ENCODE results near the gene RNF182.
"Not testable (repeated sequence)": the region's sequence is repeated elsewhere in the genome, so short reads cannot be mapped to it uniquely, and the experiment has no call there.

Gene RNF182

GRCh38 chr6:13924949-13925881, at the start of gene RNF182:
TSS of gene RNF182 (plus strand) at chr6:13924952. CDS start at chr6:13977120, 52,168 bp downstream.
- Histone ChIP-seq H3K36me3 (ENCODE audit: control insufficient read depth, insufficient read depth, low read length) (no peaks in the 10 kb centered on the region), H3K9ac (ENCODE audit: low read length) (peak within 1 kb of the TSS; percentile 46), H3K4me3 (ENCODE audit: low read depth, low read length) (peak within 1 kb of the TSS; percentile 83), H3K4me1 (ENCODE audit: control insufficient read depth, insufficient read depth, low read length) (peaks cover 14% of the 10 kb centered on the region; the same call in 1 of the 2 replicates), H3K27me3 (ENCODE audit: control insufficient read depth, insufficient read depth, low read length) (peaks cover 23% of the 10 kb centered on the region), H3K9me3 (ENCODE audit: control insufficient read depth, insufficient read depth, low read depth, low read length) (no peaks in the 10 kb centered on the region), H3K27ac (ENCODE audit: low read depth, low read length) (no peak within 1 kb of the TSS)

GRCh38 chr6:13877051-13877450, 47.7 kb upstream of the RNF182 start:
- H3K27ac ChIP-seq (ENCODE audit: low read depth, low read length) = no peak overlapping the region
- H3K4me3 ChIP-seq (ENCODE audit: low read depth, low read length) = no peak overlapping the region
- H3K36me3 ChIP-seq (ENCODE audit: control insufficient read depth, insufficient read depth, low read length) = no peaks in the 10 kb centered on the region
- peaks cover 24% of the 10 kb centered on the region for H3K27me3 ChIP-seq (ENCODE audit: control insufficient read depth, insufficient read depth, low read length)
- H3K9me3 ChIP-seq (ENCODE audit: control insufficient read depth, insufficient read depth, low read depth, low read length) = peaks cover 4% of the 10 kb centered on the region; the same call in 1 of the 2 replicates
- H3K4me1 ChIP-seq (ENCODE audit: control insufficient read depth, insufficient read depth, low read length) = 0 out of 2 replicates have a peak, but pooled peaks cover 4% of the 10 kb centered on the region
- H3K9ac ChIP-seq (ENCODE audit: low read length) = no peak overlapping the region

- H3K9ac ChIP-seq (ENCODE audit: low read length); H3K4me1 ChIP-seq (ENCODE audit: control insufficient read depth, insufficient read depth, low read length); H3K36me3 ChIP-seq (ENCODE audit: control insufficient read depth, insufficient read depth, low read length); H3K9me3 ChIP-seq (ENCODE audit: control insufficient read depth, insufficient read depth, low read depth, low read length); H3K27me3 ChIP-seq (ENCODE audit: control insufficient read depth, insufficient read depth, low read length); H3K27ac ChIP-seq (ENCODE audit: low read depth, low read length); H3K4me3 ChIP-seq (ENCODE audit: low read depth, low read length): not testable (repeated sequence)
Observed at GRCh38 chr6:13880061-13880663, 44.6 kb upstream of the RNF182 start.

DNA sequence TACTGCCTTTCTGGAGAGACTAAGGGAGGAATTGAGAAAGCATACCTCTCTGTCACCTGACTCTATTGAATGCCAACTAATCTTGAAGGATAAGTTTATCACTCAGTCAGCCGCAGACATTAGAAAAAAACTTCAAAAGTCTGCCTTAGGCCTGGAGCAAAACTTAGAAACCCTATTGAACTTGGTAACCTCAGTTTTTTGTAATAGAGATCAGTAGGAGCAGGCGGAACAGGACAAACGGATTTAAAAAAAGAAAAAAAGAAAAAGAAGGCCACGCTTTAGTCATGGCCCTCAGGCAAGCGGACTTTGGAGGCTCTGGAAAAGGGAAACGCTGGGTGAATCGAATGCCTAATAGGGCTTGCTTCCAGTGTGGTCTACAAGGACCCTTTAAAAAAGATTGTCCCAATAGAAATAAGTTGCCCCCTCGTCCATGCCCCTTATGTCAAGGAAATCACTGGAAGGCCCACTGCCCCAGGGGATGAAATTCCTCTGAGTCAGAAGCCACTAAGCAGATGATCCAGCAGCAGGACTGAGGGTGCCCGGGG, 43.1 kb upstream of the RNF182 start:
- Histone ChIP-seq H3K9me3 (ENCODE audit: control insufficient read depth, insufficient read depth, low read depth, low read length) (peaks cover 4% of the 10 kb centered on the region; the same call in 1 of the 2 replicates), H3K27ac (ENCODE audit: low read depth, low read length) (no peak overlapping the region)

DNA sequence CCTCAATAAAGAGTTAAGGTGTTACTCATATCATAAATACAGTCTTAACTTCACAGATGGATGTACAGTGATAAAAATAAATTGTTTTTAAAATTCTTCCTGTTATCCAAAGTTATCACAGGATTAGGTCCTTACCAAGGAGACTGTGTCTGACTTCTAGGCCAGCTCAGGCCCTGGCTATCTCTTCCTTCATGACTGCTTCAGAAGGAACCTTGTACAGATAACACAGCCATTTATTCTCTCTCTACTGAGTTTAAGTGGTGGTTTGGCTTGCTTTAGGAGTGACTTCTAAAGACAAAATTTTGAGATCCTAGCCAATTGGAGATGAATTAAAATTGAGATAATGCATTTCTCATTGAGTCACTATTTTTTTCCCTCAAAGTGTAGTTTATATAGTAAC, 40.8 kb upstream of the RNF182 start:
- H3K27me3 ChIP-seq (ENCODE audit: control insufficient read depth, insufficient read depth, low read length) = no peaks in the 10 kb centered on the region

More for the DNA sequence above, 43.1 kb upstream of the RNF182 start:
- no peak overlapping the region for H3K4me3 ChIP-seq (ENCODE audit: low read depth, low read length)
- no peaks in the 10 kb centered on the region for H3K36me3 ChIP-seq (ENCODE audit: control insufficient read depth, insufficient read depth, low read length)
- H3K4me1 ChIP-seq (ENCODE audit: control insufficient read depth, insufficient read depth, low read length) = 0 out of 2 replicates have a peak, but pooled peaks cover 4% of the 10 kb centered on the region
- H3K27me3 ChIP-seq (ENCODE audit: control insufficient read depth, insufficient read depth, low read length) = no peaks in the 10 kb centered on the region
- no peak overlapping the region for H3K9ac ChIP-seq (ENCODE audit: low read length)

DNA sequence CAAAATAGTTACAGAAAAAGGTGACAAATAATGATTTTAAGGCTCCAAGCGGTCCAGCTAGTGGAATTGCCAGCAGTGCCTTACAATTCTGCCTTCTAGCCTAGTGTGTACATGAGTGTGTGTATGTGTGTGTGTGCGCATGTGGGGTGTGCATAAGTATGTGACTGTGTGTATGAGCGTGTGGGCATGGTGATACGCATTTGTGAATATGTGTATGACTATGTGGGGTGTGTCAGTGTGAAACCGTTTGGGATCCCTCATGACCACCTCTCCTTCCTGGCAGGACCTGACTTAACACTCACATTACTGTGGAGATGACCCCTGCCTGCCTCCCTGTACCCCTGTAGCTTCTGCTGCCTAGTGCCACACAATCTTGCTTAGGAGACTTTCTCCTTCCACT, 40.4 kb upstream of the RNF182 start:
- Histone ChIP-seq H3K4me1 (ENCODE audit: control insufficient read depth, insufficient read depth, low read length) (0 out of 2 replicates have a peak, but pooled peaks cover 4% of the 10 kb centered on the region), H3K4me3 (ENCODE audit: low read depth, low read length) (no peak overlapping the region), H3K36me3 (ENCODE audit: control insufficient read depth, insufficient read depth, low read length) (no peaks in the 10 kb centered on the region), H3K27ac (ENCODE audit: low read depth, low read length) (no peak overlapping the region), H3K9me3 (ENCODE audit: control insufficient read depth, insufficient read depth, low read depth, low read length) (no peaks in the 10 kb centered on the region), H3K9ac (ENCODE audit: low read length) (no peak overlapping the region), H3K27me3 (ENCODE audit: control insufficient read depth, insufficient read depth, low read length) (no peaks in the 10 kb centered on the region)

More for the DNA sequence above, 40.8 kb upstream of the RNF182 start:
- Histone ChIP-seq H3K9ac (ENCODE audit: low read length) (no peak overlapping the region), H3K4me3 (ENCODE audit: low read depth, low read length) (no peak overlapping the region), H3K4me1 (ENCODE audit: control insufficient read depth, insufficient read depth, low read length) (0 out of 2 replicates have a peak, but pooled peaks cover 4% of the 10 kb centered on the region), H3K36me3 (ENCODE audit: control insufficient read depth, insufficient read depth, low read length) (no peaks in the 10 kb centered on the region), H3K27ac (ENCODE audit: low read depth, low read length) (no peak overlapping the region), H3K9me3 (ENCODE audit: control insufficient read depth, insufficient read depth, low read depth, low read length) (no peaks in the 10 kb centered on the region)

DNA sequence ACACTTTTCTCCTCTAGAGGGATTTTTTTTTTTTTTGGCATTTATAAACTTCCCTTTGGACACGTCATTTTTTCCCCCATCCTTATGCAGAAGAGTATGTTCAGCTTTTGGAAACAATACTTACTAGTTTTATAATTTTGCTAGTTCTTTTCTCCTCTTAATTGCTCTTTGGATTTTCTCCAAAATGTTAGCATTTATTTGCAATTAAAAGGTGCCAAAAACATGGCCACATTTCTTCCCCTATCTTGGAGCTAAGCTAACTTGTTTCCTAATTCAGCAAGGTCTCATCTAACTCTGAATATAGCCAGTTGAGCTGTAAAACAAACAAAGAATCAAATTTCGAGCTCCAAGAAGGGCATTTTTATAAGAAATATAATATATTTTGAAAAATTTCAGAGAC, 39.2 kb upstream of the RNF182 start:
- H3K9ac ChIP-seq (ENCODE audit: low read length) = no peak overlapping the region
- H3K4me1 ChIP-seq (ENCODE audit: control insufficient read depth, insufficient read depth, low read length) = 0 out of 2 replicates have a peak, but pooled peaks cover 4% of the 10 kb centered on the region
- no peaks in the 10 kb centered on the region for H3K9me3 ChIP-seq (ENCODE audit: control insufficient read depth, insufficient read depth, low read depth, low read length)
- H3K27me3 ChIP-seq (ENCODE audit: control insufficient read depth, insufficient read depth, low read length) = no peaks in the 10 kb centered on the region
- H3K4me3 ChIP-seq (ENCODE audit: low read depth, low read length) = no peak overlapping the region
- no peaks in the 10 kb centered on the region for H3K36me3 ChIP-seq (ENCODE audit: control insufficient read depth, insufficient read depth, low read length)
- H3K27ac ChIP-seq (ENCODE audit: low read depth, low read length) = no peak overlapping the region

GRCh38 chr6:13886949-13887348, 37.8 kb upstream of the RNF182 start:
- no peaks in the 10 kb centered on the region for H3K9me3 ChIP-seq (ENCODE audit: control insufficient read depth, insufficient read depth, low read depth, low read length)
- H3K27me3 ChIP-seq (ENCODE audit: control insufficient read depth, insufficient read depth, low read length) = no peaks in the 10 kb centered on the region
- H3K4me1 ChIP-seq (ENCODE audit: control insufficient read depth, insufficient read depth, low read length) = no peaks in the 10 kb centered on the region
- no peak overlapping the region for H3K9ac ChIP-seq (ENCODE audit: low read length)
- no peak overlapping the region for H3K4me3 ChIP-seq (ENCODE audit: low read depth, low read length)
- H3K36me3 ChIP-seq (ENCODE audit: control insufficient read depth, insufficient read depth, low read length) = no peaks in the 10 kb centered on the region
- no peak overlapping the region for H3K27ac ChIP-seq (ENCODE audit: low read depth, low read length)

- Histone ChIP-seq H3K36me3 (ENCODE audit: control insufficient read depth, insufficient read depth, low read length) (no peaks in the 10 kb centered on the region), H3K9me3 (ENCODE audit: control insufficient read depth, insufficient read depth, low read depth, low read length) (no peaks in the 10 kb centered on the region), H3K9ac (ENCODE audit: low read length) (no peak overlapping the region), H3K27ac (ENCODE audit: low read depth, low read length) (no peak overlapping the region), H3K4me3 (ENCODE audit: low read depth, low read length) (no peak overlapping the region), H3K4me1 (ENCODE audit: control insufficient read depth, insufficient read depth, low read length) (no peaks in the 10 kb centered on the region), H3K27me3 (ENCODE audit: control insufficient read depth, insufficient read depth, low read length) (no peaks in the 10 kb centered on the region)
Observed at GRCh38 chr6:13892017-13892645, 32.6 kb upstream of the RNF182 start.

- Histone ChIP-seq H3K4me3 (ENCODE audit: low read depth, low read length) (no peak overlapping the region), H3K27ac (ENCODE audit: low read depth, low read length) (no peak overlapping the region), H3K4me1 (ENCODE audit: control insufficient read depth, insufficient read depth, low read length) (no peaks in the 10 kb centered on the region), H3K27me3 (ENCODE audit: control insufficient read depth, insufficient read depth, low read length) (peaks cover 9% of the 10 kb centered on the region; the same call in 1 of the 2 replicates), H3K9me3 (ENCODE audit: control insufficient read depth, insufficient read depth, low read depth, low read length) (no peaks in the 10 kb centered on the region), H3K9ac (ENCODE audit: low read length) (no peak overlapping the region), H3K36me3 (ENCODE audit: control insufficient read depth, insufficient read depth, low read length) (no peaks in the 10 kb centered on the region)
Observed at GRCh38 chr6:13902922-13903321, 21.8 kb upstream of the RNF182 start.

Data from HUES6 (cell line).